HCT116 (cell line): ENCODE results near the gene NECAB2. TPM values are rescaled to one million over a fixed set of nuclear protein-coding genes. Genes with fewer than 3 reads are reported as not detected.

Experiments
- ATAC-seq: fragments of 200-7000 bp; cut with Tn5 transposase; 2 replicates; pipeline ENCODE4 v1.9.1; 2020; ENCODE audit warnings: mild to moderate bottlenecking, moderate library complexity
- BruUV-seq: library from RNA; stranded (reverse); fragments of 400-500 nt; replicated peaks from 2 replicates; lab custom pipeline; 2021; lab: Mats Ljungman, UMichigan
- CTCF ChIA-PET: fragments of 300-600 bp; sonication (Branson Sonifier 250); formaldehyde crosslinking; loops from one replicate; lab custom pipeline; 2021; ENCODE audit warnings: antibody characterized with exemption; lab: Charles Lee
- POLR2A ChIA-PET: fragments of 300-600, 350-600 bp; sonication (Branson Sonifier 250); formaldehyde crosslinking; loops from one replicate; lab custom pipeline; 2021; ENCODE audit warnings: antibody characterized with exemption; lab: Charles Lee
- RAD21 ChIA-PET, 2 experiments: fragments of 300-600 bp; sonication (Branson Sonifier 250); formaldehyde crosslinking; loops; one replicate each; lab custom pipeline; 2023; ENCODE audit warnings: low total read pairs in 2 of 2; ENCODE audit not compliant: uncharacterized antibody in 2 of 2, unreplicated experiment in 2 of 2, low non-redundant PET in 1 of 2; lab: Charles Lee
- DNase-seq: peaks from one replicate; pipeline ENCODE4 v3.0.0-alpha.2; 2010; ENCODE audit warnings: low read depth, low spot score
- H2AFZ ChIP-seq: fragments of 200-600 bp; shearing (Covaris generic), sonication (generic); 2 replicates; pipeline ENCODE4 v1.6.1; 2017; ENCODE audit warnings: low read depth, mixed run types, mixed read lengths, antibody characterized with exemption, low read length; ENCODE audit not compliant: poor library complexity, severe bottlenecking
- H3K27ac ChIP-seq: 2 replicates; pipeline ENCODE4 v1.5.1; 2012; ENCODE audit warnings: low read depth, low read length
- H3K27me3 ChIP-seq: fragments of 200-600 bp; sonication (generic); 2 replicates; pipeline ENCODE4 v1.6.1; 2016; ENCODE audit warnings: mixed run types, low read length, mixed read lengths; ENCODE audit not compliant: insufficient read depth
- H3K36me3 ChIP-seq, 2 experiments: fragments of 200-500 bp in 1 of 2; fragments of 200-600 bp in 1 of 2; sonication (Bioruptor generic) in 1 of 2; sonication (generic) in 1 of 2; 2 replicates each; pipeline versions ENCODE4 v1.5.1 to v1.6.1; 2014 to 2016; ENCODE audit warnings: low read length in 2 of 2, inconsistent platforms in 1 of 2, mixed read lengths in 1 of 2, mixed run types in 1 of 2; ENCODE audit not compliant: insufficient read depth in 2 of 2, control insufficient read depth in 1 of 2
- H3K4me1 ChIP-seq, 2 experiments: fragments of 200-600 bp in 1 of 2; sonication (generic) in 1 of 2; 2 replicates each; pipeline versions ENCODE4 v1.5.1 to v1.6.1; 2012 to 2017; ENCODE audit warnings: low read length in 2 of 2, inconsistent platforms in 1 of 2, mild to moderate bottlenecking in 1 of 2, mixed read lengths in 1 of 2, mixed run types in 1 of 2, moderate library complexity in 1 of 2; ENCODE audit not compliant: insufficient read depth in 2 of 2, control insufficient read depth in 1 of 2
- H3K4me2 ChIP-seq: fragments of 200-600 bp; sonication (generic); 2 replicates; pipeline ENCODE4 v1.6.1; 2017; ENCODE audit warnings: mixed run types, low read length, mixed read lengths
- H3K4me3 ChIP-seq, 2 experiments: fragments of 200-600 bp in 1 of 2; sonication (generic) in 1 of 2; replicated peaks in 1 of 2; 2 replicates each; pipeline ENCODE4 v1.5.1; 2011 to 2016; ENCODE audit warnings: low read length in 2 of 2, control low read depth in 1 of 2, low read depth in 1 of 2, mild to moderate bottlenecking in 1 of 2, mixed read lengths in 1 of 2, mixed run types in 1 of 2
- H3K79me2 ChIP-seq: fragments of 200-600 bp; sonication (generic); 2 replicates; pipeline ENCODE4 v1.6.1; 2017; ENCODE audit warnings: mild to moderate bottlenecking, mixed run types, low read length, moderate library complexity, mixed read lengths; ENCODE audit not compliant: insufficient read depth
- H3K9ac ChIP-seq: fragments of 200-600 bp; sonication (generic); 2 replicates; pipeline ENCODE4 v1.6.1; 2016; ENCODE audit warnings: low read length, mixed read lengths
- H3K9me2 ChIP-seq: fragments of 200-600 bp; sonication (generic), shearing (Covaris generic); 2 replicates; pipeline ENCODE4 v1.6.1; 2017; ENCODE audit warnings: mixed run types, mild to moderate bottlenecking, moderate library complexity; ENCODE audit not compliant: insufficient read depth
- H3K9me3 ChIP-seq, 2 experiments: fragments of 200-500 bp in 1 of 2; fragments of 200-600 bp in 1 of 2; sonication (Bioruptor generic) in 1 of 2; sonication (generic) in 1 of 2; 2 replicates each; pipeline ENCODE4 v1.6.1; 2014 to 2017; ENCODE audit warnings: low read length in 2 of 2, mixed read lengths in 2 of 2, inconsistent platforms in 1 of 2, low read depth in 1 of 2, mild to moderate bottlenecking in 1 of 2, mixed run types in 1 of 2, moderate library complexity in 1 of 2; ENCODE audit not compliant: control insufficient read depth in 1 of 2, insufficient read depth in 1 of 2
- H4K20me1 ChIP-seq: fragments of 200-600 bp; sonication (generic), shearing (Covaris generic); 2 replicates; pipeline ENCODE4 v1.6.1; 2017; ENCODE audit warnings: mixed run types, mild to moderate bottlenecking, moderate library complexity; ENCODE audit not compliant: insufficient read depth
- CBX3 ChIP-seq: IDR thresholded peaks from 2 replicates; pipeline ENCODE4 v1.6.1; 2012; ENCODE audit warnings: low read depth
- CEBPB ChIP-seq: IDR thresholded peaks from 2 replicates; pipeline ENCODE4 v1.6.1; 2012; ENCODE audit warnings: low read depth
- EGR1 ChIP-seq: IDR thresholded peaks from 2 replicates; pipeline ENCODE4 v1.6.1; 2012; ENCODE audit warnings: low read depth
- EZH2phosphoT487 ChIP-seq: fragments of 200-600 bp; IDR thresholded peaks from 2 replicates; pipeline ENCODE4 v1.6.1; 2018; ENCODE audit warnings: antibody characterized with exemption, borderline replicate concordance
- JUND ChIP-seq: IDR thresholded peaks from 2 replicates; pipeline ENCODE4 v1.6.1; 2012
- POLR2A ChIP-seq: IDR thresholded peaks from 2 replicates; pipeline ENCODE4 v1.7.0; 2011; ENCODE audit warnings: borderline replicate concordance; ENCODE audit not compliant: insufficient read depth, insufficient read length; ENCODE audit errors: extremely low read depth
- RAD21 ChIP-seq: IDR thresholded peaks from 2 replicates; pipeline ENCODE4 v1.6.1; 2012; ENCODE audit warnings: low read depth, mild to moderate bottlenecking
- SIN3A ChIP-seq: IDR thresholded peaks from 2 replicates; pipeline ENCODE4 v1.6.1; 2012; ENCODE audit warnings: low read depth
- SP1 ChIP-seq: IDR thresholded peaks from 2 replicates; pipeline ENCODE4 v1.6.1; 2012; ENCODE audit warnings: low read depth
- TCF7L2 ChIP-seq: IDR thresholded peaks from 2 replicates; pipeline ENCODE4 v1.7.0; 2011; ENCODE audit warnings: borderline replicate concordance, inconsistent platforms; ENCODE audit not compliant: insufficient read depth, insufficient read length; ENCODE audit errors: extremely low read depth
- YY1 ChIP-seq: IDR thresholded peaks from 2 replicates; pipeline ENCODE4 v1.6.1; 2011; ENCODE audit warnings: low read length, low read depth, moderate library complexity, mild to moderate bottlenecking; ENCODE audit not compliant: insufficient replicate concordance; ENCODE audit errors: extremely low read depth
- ZFX ChIP-seq: fragments of 450-650 bp; IDR thresholded peaks from 2 replicates; pipeline ENCODE4 v1.6.1; 2017
- ZNF274 ChIP-seq: fragments of 200-500 bp; sonication (Bioruptor generic); IDR thresholded peaks from 2 replicates; pipeline ENCODE4 v1.6.1; 2014; ENCODE audit warnings: mild to moderate bottlenecking, low read depth, low read length, inconsistent platforms
- intact Hi-C: fragments of 100-400 bp; cut with micrococcal nuclease; formaldehyde crosslinking; loops from 2 replicates; pipeline ENCODE4 v1.10.0; 2022
- total RNA-seq: library from RNA; stranded (reverse); gene quantifications from one replicate; pipeline ENCODE4 v1.2.1, GENCODE V29; 2021; ENCODE audit not compliant: unreplicated experiment
- TF ChIP-seq, protein P1 (sequence below): IDR thresholded peaks from 2 replicates; pipeline ENCODE4 v1.6.1; 2011; ENCODE audit warnings: mild to moderate bottlenecking, low read length, moderate library complexity; ENCODE audit not compliant: insufficient replicate concordance; ENCODE audit errors: extremely low read depth
- TF ChIP-seq, protein P2 (sequence below), 3 experiments: fragments of 200-600 bp in 1 of 3; sonication (generic) in 1 of 3; IDR thresholded peaks in 2 of 3; conservative IDR thresholded peaks in 1 of 3; 2 replicates each; pipeline ENCODE4 v1.5.1; 2012 to 2017; ENCODE audit warnings: low read depth in 2 of 3, low read length in 2 of 3, antibody characterized with exemption in 1 of 3, borderline replicate concordance in 1 of 3, control low read depth in 1 of 3, mild to moderate bottlenecking in 1 of 3, mixed read lengths in 1 of 3, mixed run types in 1 of 3, moderate library complexity in 1 of 3; ENCODE audit not compliant: insufficient read depth in 1 of 3
- TF ChIP-seq, protein P3 (sequence below): IDR thresholded peaks from 2 replicates; pipeline ENCODE4 v1.6.1; 2012; ENCODE audit warnings: low read depth

The NECAB2 gene
- total RNA-seq, 1 experiment from 2014 or later: 0.61 TPM

DNA sequence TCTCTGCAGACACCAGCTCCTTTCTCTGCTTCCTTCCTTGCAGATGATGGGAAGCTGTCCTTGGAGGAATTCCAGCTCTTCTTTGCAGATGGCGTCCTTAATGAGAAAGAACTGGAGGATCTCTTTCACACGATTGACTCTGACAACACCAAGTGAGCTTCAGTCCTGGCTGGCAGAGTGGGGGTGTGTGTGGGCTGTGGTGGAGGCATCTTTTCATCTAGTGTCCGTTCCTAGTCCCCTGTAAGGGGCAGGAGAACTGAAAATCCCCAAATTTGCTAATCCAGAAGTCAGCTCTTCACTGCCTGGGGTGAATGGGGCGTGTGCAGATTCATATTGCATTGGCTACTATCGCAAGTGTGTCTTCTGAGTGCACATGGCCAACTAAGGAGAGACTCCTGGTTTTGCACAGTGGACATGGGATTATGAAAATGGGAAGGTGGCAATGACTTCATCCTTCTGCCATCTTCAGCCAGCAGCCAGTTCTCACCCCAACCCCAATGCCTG, 10.4 kb downstream of the NECAB2 start:
- POLR2A ChIA-PET: interaction anchor here (0.8 kb wide), 1 partner anchor 36 kb away, joined by 3 read pairs; no protein-coding TSS in a partner anchor
- no peak overlapping the region for H3K27ac ChIP-seq
- ATAC-seq (no peak), DNase-seq (no peak)
- no peaks in the 10 kb centered on the region for H3K36me3 ChIP-seq
- no TSS peak for BruUV-seq
- no peak overlapping the region for H3K4me3 ChIP-seq
- intact Hi-C loops: no loop called here
- no peaks in the 10 kb centered on the region for H3K79me2 ChIP-seq
- H3K4me1 ChIP-seq: no peaks in the 10 kb centered on the region
- no peaks in the 10 kb centered on the region for H3K9me2 ChIP-seq
- RAD21 ChIA-PET: no interaction called here
- no peaks in the 10 kb centered on the region for H4K20me1 ChIP-seq
- no peaks in the 10 kb centered on the region; the same call in 1 of the 2 replicates for H3K27me3 ChIP-seq
- no peak overlapping the region for H3K9ac ChIP-seq
- H2AFZ ChIP-seq: no peak overlapping the region
- H3K4me2 ChIP-seq: no peak overlapping the region
- peaks cover 8 to 11% of the 10 kb centered on the region in 2 experiments; a peak in 2 of 4 replicates for H3K9me3 ChIP-seq
- TF ChIP-seq EZH2phosphoT487: no peak
- no peak for TF ChIP-seq ZNF274
- TF ChIP-seq, protein P1, sequence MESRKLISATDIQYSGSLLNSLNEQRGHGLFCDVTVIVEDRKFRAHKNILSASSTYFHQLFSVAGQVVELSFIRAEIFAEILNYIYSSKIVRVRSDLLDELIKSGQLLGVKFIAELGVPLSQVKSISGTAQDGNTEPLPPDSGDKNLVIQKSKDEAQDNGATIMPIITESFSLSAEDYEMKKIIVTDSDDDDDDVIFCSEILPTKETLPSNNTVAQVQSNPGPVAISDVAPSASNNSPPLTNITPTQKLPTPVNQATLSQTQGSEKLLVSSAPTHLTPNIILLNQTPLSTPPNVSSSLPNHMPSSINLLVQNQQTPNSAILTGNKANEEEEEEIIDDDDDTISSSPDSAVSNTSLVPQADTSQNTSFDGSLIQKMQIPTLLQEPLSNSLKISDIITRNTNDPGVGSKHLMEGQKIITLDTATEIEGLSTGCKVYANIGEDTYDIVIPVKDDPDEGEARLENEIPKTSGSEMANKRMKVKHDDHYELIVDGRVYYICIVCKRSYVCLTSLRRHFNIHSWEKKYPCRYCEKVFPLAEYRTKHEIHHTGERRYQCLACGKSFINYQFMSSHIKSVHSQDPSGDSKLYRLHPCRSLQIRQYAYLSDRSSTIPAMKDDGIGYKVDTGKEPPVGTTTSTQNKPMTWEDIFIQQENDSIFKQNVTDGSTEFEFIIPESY: no peak
- no peak for TF ChIP-seq SIN3A
- TF ChIP-seq EGR1: no peak
- no peak for TF ChIP-seq JUND
- TF ChIP-seq CEBPB: no peak
- TF ChIP-seq, protein P2, sequence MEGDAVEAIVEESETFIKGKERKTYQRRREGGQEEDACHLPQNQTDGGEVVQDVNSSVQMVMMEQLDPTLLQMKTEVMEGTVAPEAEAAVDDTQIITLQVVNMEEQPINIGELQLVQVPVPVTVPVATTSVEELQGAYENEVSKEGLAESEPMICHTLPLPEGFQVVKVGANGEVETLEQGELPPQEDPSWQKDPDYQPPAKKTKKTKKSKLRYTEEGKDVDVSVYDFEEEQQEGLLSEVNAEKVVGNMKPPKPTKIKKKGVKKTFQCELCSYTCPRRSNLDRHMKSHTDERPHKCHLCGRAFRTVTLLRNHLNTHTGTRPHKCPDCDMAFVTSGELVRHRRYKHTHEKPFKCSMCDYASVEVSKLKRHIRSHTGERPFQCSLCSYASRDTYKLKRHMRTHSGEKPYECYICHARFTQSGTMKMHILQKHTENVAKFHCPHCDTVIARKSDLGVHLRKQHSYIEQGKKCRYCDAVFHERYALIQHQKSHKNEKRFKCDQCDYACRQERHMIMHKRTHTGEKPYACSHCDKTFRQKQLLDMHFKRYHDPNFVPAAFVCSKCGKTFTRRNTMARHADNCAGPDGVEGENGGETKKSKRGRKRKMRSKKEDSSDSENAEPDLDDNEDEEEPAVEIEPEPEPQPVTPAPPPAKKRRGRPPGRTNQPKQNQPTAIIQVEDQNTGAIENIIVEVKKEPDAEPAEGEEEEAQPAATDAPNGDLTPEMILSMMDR (IDR thresholded peaks at IDR 0.05 in 2 of 3, conservative IDR thresholded peaks at IDR 0.05 in 1 of 3; ENCODE audit: borderline replicate concordance in 1 of 3, insufficient read depth in 1 of 3, low read depth in 2 of 3, low read length in 2 of 3): no peak
- no peak for TF ChIP-seq YY1
- TF ChIP-seq POLR2A: no peak
- no peak for TF ChIP-seq CBX3
- TF ChIP-seq ZFX: no peak
- no peak for TF ChIP-seq RAD21
- TF ChIP-seq SP1: no peak
- TF ChIP-seq TCF7L2: no peak
- TF ChIP-seq, protein P3, sequence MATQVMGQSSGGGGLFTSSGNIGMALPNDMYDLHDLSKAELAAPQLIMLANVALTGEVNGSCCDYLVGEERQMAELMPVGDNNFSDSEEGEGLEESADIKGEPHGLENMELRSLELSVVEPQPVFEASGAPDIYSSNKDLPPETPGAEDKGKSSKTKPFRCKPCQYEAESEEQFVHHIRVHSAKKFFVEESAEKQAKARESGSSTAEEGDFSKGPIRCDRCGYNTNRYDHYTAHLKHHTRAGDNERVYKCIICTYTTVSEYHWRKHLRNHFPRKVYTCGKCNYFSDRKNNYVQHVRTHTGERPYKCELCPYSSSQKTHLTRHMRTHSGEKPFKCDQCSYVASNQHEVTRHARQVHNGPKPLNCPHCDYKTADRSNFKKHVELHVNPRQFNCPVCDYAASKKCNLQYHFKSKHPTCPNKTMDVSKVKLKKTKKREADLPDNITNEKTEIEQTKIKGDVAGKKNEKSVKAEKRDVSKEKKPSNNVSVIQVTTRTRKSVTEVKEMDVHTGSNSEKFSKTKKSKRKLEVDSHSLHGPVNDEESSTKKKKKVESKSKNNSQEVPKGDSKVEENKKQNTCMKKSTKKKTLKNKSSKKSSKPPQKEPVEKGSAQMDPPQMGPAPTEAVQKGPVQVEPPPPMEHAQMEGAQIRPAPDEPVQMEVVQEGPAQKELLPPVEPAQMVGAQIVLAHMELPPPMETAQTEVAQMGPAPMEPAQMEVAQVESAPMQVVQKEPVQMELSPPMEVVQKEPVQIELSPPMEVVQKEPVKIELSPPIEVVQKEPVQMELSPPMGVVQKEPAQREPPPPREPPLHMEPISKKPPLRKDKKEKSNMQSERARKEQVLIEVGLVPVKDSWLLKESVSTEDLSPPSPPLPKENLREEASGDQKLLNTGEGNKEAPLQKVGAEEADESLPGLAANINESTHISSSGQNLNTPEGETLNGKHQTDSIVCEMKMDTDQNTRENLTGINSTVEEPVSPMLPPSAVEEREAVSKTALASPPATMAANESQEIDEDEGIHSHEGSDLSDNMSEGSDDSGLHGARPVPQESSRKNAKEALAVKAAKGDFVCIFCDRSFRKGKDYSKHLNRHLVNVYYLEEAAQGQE: no peak
- TF ChIP-seq, all 23 proteins: peak for 0
- CTCF ChIA-PET: no interaction called here
